Measurements from ENCODE around the gene GALNTL6. TPM values are rescaled to one million over a fixed set of nuclear protein-coding genes. Genes with fewer than 3 reads are reported as not detected.

GALNTL6 gene
- polyA plus RNA-seq, 1 donor from 2014 or later: 14.9 TPM

DNA sequence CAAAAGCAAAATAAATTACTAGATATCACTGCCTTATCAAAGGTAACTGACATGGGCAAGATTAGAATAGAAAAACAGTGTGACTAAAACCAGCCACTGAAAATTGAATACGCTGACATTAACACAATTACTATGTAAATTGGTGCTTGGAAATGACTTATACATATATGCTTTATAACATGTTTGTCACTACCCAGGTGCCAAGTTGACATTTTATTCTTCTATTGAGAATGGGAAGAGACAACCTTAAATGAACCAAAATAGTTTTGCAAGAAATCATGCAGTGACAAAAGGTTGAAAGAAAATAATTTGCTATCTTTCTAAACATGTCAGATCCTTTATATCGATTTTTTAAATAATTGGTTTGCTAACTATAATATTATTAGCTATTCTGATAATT is 510.1 kb downstream of the GALNTL6 start:
- Histone ChIP-seq H2AFZ (ENCODE audit: low read depth, low read length) (no peak overlapping the region), H4K20me1 (ENCODE audit: insufficient read depth) (no peaks in the 10 kb centered on the region), H3F3A (ENCODE audit: insufficient read depth, low read length, poor library complexity, severe bottlenecking) (no peaks in the 10 kb centered on the region), H3K36me3 (ENCODE audit: insufficient read depth, low read length) (no peaks in the 10 kb centered on the region), H3K4me3 (ENCODE audit: low read length) (no peak overlapping the region), H3K79me2 (replicated peaks; ENCODE audit: insufficient read depth, low read length) (no peaks in the 10 kb centered on the region), H3K27me3 (ENCODE audit: insufficient read depth, low read depth, low read length) (no peaks in the 10 kb centered on the region), H3K9ac (ENCODE audit: low read length) (no peak overlapping the region), H3K4me2 (ENCODE audit: low read length) (peak overlapping the region; percentile 7), H3K9me2 (ENCODE audit: insufficient read depth, low read length) (no peaks in the 10 kb centered on the region), H3K9me3 (ENCODE audit: low read length) (no peaks in the 10 kb centered on the region), H3K27ac (ENCODE audit: low read length) (no peak overlapping the region)
- TF ChIP-seq EP300 (conservative IDR thresholded peaks at IDR 0.05; ENCODE audit: poor library complexity, severe bottlenecking) (peak; percentile 73), CTCF (IDR thresholded peaks at IDR 0.05; ENCODE audit: poor library complexity, severe bottlenecking) (no peak), POLR2AphosphoS5 (IDR thresholded peaks at IDR 0.05) (peak; percentile 53)

DNA sequence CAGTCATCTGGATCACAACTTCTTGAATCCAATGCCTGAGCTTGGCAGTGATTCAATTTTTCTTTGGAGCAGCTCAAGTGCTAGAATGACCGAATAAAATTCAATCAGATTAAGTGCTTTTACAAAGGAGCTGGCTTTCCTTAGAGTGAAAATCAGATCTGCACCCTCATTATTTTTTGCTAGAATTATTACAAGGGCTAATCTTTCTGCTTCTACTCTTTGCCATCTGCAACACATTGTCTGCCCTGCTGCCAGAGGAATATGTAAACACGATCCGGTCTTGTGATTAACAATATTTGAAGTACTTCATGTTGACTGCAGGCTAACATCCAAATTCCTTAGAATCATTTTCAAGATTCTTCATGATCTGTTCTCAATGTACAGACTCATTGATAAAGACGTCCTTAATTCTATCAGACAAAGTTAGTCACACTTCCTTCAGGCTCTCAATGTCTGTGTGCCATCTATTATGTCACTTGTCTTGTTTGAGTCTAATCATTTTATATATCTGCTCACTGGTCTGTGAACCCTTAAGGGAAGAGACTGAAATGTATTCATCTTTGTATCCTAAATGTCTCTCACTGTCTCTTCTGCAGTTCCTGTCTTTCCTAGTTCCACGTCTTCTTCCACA is 531.2 kb downstream of the GALNTL6 start:
- Histone ChIP-seq H3K9me2 (ENCODE audit: insufficient read depth, low read length) (no peaks in the 10 kb centered on the region), H2AFZ (ENCODE audit: low read depth, low read length) (no peak overlapping the region), H4K20me1 (ENCODE audit: insufficient read depth) (no peaks in the 10 kb centered on the region), H3K36me3 (ENCODE audit: insufficient read depth, low read length) (no peaks in the 10 kb centered on the region), H3K9ac (ENCODE audit: low read length) (no peak overlapping the region), H3K4me3 (ENCODE audit: low read length) (no peak overlapping the region), H3K27me3 (ENCODE audit: insufficient read depth, low read depth, low read length) (no peaks in the 10 kb centered on the region), H3F3A (ENCODE audit: insufficient read depth, low read length, poor library complexity, severe bottlenecking) (no peaks in the 10 kb centered on the region), H3K27ac (ENCODE audit: low read length) (no peak overlapping the region), H3K4me2 (ENCODE audit: low read length) (no peak overlapping the region), H3K9me3 (ENCODE audit: low read length) (no peaks in the 10 kb centered on the region), H3K79me2 (replicated peaks; ENCODE audit: insufficient read depth, low read length) (no peaks in the 10 kb centered on the region)
- TF ChIP-seq EZH2 (IDR thresholded peaks at IDR 0.05; ENCODE audit: borderline replicate concordance, insufficient read depth, low read length, poor library complexity, severe bottlenecking): no peak
- no peak for TF ChIP-seq EP300 (conservative IDR thresholded peaks at IDR 0.05; ENCODE audit: poor library complexity, severe bottlenecking)
- no peak for TF ChIP-seq MXI1 (conservative IDR thresholded peaks at IDR 0.05; ENCODE audit: poor library complexity, severe bottlenecking)
- TF ChIP-seq REST (IDR thresholded peaks at IDR 0.05; ENCODE audit: borderline replicate concordance): no peak
- no peak for TF ChIP-seq RAD21 (conservative IDR thresholded peaks at IDR 0.05)
- TF ChIP-seq TAF1 (IDR thresholded peaks at IDR 0.05; ENCODE audit: low read depth): no peak
- no peak for TF ChIP-seq CTCF (IDR thresholded peaks at IDR 0.05; ENCODE audit: poor library complexity, severe bottlenecking)
- TF ChIP-seq SMC3 (conservative IDR thresholded peaks at IDR 0.05; ENCODE audit: poor library complexity): no peak
- TF ChIP-seq POLR2AphosphoS5 (IDR thresholded peaks at IDR 0.05): no peak
